ENCODE data around the gene NXNL1. TPM values are rescaled to one million over a fixed set of nuclear protein-coding genes. Genes with fewer than 3 reads are reported as not detected.

Gene NXNL1, protein sequence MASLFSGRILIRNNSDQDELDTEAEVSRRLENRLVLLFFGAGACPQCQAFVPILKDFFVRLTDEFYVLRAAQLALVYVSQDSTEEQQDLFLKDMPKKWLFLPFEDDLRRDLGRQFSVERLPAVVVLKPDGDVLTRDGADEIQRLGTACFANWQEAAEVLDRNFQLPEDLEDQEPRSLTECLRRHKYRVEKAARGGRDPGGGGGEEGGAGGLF
- not detected in 2 replicates for total RNA-seq

DNA sequence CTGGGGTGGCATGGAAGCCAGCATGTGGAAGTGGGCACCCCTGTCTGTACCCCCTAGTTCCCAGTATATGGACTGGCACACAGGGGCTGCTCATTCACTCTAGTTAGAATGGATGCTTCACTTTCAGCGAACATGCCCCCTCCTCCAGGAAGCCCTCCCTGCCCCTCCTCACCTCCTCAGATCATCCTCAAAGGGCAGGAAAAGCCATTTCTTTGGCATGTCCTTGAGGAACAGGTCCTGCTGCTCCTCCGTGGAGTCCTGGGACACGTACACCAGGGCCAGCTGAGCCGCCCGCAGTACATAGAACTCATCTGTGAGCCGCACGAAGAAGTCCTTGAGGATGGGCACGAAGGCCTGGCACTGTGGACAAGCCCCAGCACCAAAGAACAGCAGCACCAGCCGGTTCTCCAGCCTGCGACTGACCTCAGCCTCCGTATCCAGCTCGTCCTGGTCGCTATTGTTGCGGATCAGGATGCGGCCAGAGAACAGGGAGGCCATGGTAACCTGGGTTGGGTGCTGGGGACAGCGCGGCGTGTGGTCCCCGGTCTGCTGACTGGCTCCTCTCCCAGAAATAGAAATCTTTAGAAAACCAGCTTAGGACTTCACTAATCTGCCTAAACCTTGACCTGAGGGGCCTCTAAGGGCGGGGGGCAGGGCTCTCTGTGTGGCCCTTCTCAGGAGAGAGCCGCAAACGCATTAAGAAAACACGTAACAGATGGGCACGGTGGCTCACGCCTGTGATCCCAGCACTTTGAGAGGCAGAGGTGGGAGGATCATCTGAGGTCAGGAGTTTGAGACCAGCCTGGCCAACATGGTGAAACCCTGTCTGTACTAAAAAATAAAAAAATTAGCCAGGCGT, at the start of gene NXNL1:
Gene NXNL1 (minus strand): TSS at position 555 of the 859 bp plus-strand sequence. CDS start 57 bp downstream, at position 498.

DNA sequence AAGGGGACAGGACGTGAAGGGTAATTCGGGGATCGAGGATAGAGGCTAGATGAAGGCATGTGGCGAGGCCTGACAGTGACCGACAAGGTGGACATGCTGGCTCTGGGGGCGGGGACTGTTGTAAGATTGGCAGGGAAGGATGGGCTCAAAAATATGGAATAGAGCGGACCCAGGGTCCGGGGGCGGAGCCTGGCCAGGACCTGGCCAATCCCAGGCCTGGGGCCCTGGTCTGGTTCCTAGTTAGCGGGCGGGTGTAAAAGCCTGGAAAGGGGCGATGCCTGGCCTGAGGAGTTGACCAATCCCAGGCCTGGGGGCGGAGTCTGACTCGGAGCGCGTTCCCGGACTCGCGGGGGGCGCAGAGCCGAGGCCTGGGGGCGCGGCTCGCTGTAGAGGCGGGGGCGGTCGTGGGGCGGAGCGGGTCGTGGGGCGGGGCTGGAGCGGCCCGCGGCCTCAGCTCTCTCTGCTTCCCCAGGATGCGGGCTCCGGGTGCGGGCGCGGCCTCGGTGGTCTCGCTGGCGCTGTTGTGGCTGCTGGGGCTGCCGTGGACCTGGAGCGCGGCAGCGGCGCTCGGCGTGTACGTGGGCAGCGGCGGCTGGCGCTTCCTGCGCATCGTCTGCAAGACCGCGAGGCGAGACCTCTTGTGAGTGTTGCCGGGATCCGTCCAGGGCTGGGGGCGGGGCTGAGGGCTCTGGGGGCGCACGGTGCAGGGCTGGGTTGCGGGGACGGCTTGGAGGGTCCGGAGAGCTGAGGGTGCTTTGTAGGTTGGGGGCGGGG, 9.5 kb upstream of the NXNL1 start, which contains the start of gene SLC27A1:
Gene SLC27A1 (plus strand): TSS at position 457 of the 774 bp plus-strand sequence. CDS start 17 bp downstream, at position 474.

DNA sequence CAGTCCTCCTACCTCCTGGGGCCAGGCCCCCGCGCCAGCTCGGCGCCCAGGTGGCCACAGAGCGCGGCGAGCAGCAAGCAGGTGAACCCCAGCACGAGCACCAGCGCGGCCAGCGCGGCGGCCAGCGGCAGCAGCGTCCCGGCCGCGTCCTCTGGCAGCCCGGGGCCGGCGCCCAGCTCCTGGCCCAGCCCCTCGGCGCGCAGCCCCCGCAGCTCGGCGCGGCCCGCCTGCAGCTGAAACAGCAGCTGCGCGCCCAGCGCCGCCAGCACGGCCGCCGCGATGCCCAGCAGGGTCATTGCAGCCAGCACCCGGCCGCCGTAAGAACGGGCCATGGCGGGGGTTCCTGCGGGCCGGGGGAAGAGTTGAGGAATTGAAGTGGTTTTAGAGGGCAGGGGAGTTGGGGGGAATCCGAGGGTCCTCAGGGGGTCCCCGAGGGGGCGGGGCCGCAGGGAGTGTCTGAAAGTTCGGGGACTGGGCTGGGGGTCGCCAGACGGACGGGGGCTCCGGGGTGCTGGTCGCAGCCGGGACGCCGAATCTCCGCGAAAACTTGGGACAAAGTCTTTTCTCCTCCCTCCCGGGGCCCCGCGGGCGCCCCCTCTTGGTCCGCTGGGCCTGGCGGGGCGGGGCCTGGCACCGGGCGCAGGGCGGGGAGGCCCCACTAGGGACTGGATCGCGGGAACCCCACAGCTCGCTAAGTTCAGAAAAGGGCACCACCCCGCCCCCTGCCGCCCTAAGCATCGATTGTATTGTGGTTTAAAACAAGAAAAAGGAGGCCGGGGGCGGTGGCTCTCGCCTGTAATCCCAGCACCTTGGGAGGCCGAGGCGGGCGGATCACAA, 12.4 kb downstream of the NXNL1 start, which contains the start of gene TMEM221:
Gene TMEM221 (minus strand): TSS at position 538 of the 837 bp plus-strand sequence. CDS start 206 bp downstream, at position 332.

DNA sequence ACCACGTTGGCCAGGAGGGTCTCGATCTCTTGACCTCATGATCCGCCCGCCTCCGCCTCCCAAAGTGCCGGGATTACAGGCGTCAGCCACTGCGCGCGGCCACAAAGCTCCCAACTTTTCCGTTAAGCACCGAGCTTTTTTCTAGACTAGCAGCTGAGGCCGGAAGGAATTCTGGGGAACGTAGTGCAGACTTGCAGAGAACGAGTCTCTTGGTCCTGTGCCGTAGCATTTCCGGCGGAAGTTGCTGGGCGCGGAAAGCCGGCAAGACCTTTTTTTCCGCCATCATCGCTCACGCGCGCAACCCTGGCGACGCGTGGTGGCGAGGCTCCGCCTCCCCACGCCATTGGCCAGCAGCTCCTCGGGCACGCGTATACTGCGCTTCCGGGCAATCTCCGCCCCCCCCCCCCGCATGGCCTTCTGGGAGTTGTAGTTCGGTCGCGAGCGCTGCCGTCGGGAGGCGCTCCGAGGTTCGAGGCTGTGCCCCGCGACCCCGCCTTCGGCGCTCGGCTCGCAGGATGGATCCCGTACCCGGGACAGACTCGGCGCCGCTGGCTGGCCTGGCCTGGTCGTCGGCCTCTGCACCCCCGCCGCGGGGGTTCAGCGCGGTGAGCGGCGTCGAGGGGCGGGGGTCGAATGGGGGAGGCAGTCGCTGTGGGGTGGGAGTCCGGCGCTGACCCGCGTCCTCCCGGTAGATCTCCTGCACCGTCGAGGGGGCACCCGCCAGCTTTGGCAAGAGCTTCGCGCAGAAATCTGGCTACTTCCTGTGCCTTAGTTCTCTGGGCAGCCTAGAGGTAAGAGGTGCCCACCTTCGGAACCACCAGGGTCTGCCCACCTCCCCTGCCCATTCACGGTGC, 40.9 kb downstream of the NXNL1 start, which contains the start of gene MVB12A:
Gene MVB12A (plus strand): TSS at position 427 of the 854 bp plus-strand sequence. CDS start 89 bp downstream, at position 516.

Other genes starting within 250 kb of the NXNL1 start
- 19.9 and 31.4 TPM in 2 replicates for gene USE1, start 245.6 kb downstream of the NXNL1 start, total RNA-seq
- gene OCEL1, start 234.7 kb downstream of the NXNL1 start, total RNA-seq, result 6.2 and 6.7 TPM in 2 replicates
- 39.9 and 62.5 TPM in 2 replicates for gene NR2F6, start 215.0 kb downstream of the NXNL1 start, total RNA-seq
- 0.36 and 0.81 TPM in 2 replicates for gene USHBP1, start 196.2 kb downstream of the NXNL1 start, total RNA-seq
- gene BABAM1, start 193.5 kb downstream of the NXNL1 start, total RNA-seq, result 64.3 and 84.5 TPM in 2 replicates
- gene ANKLE1, start 179.0 kb downstream of the NXNL1 start, total RNA-seq, result 0.49 TPM in 1 of 2 replicates, not detected in the other
- gene ABHD8, start 157.5 kb downstream of the NXNL1 start, total RNA-seq, result 7.3 and 7.8 TPM in 2 replicates
- 45.9 and 70.3 TPM in 2 replicates for gene MRPL34, start 155.1 kb downstream of the NXNL1 start, total RNA-seq
- gene DDA1, start 151.4 kb downstream of the NXNL1 start, total RNA-seq, result 25.3 and 47.7 TPM in 2 replicates
- gene ANO8, start 126.1 kb downstream of the NXNL1 start, total RNA-seq, result 0.97 and 2.5 TPM in 2 replicates
- gene GTPBP3, start 123.4 kb downstream of the NXNL1 start, total RNA-seq, result 12.5 and 16.7 TPM in 2 replicates
- gene PLVAP, start 83.6 kb downstream of the NXNL1 start, total RNA-seq, result 1.1 and 3.6 TPM in 2 replicates
- not detected in 2 replicates for gene CCDC194, start 66.7 kb downstream of the NXNL1 start, total RNA-seq
- 1.6 TPM in 1 of 2 replicates, not detected in the other for gene BST2, start 55.3 kb downstream of the NXNL1 start, total RNA-seq
- 92.5 and 110 TPM in 2 replicates for gene MVB12A, start 40.9 kb downstream of the NXNL1 start, total RNA-seq
- gene TMEM221, start 12.3 kb downstream of the NXNL1 start, total RNA-seq, result not detected in 2 replicates
- gene SLC27A1, start 9.6 kb upstream of the NXNL1 start, total RNA-seq, result 17.0 and 35.4 TPM in 2 replicates
- 77.9 and 99.3 TPM in 2 replicates for gene PGLS, start 50.7 kb upstream of the NXNL1 start, total RNA-seq
- 90.6 and 114 TPM in 2 replicates for gene COLGALT1, start 94.7 kb upstream of the NXNL1 start, total RNA-seq
- gene UNC13A, start 227.4 kb upstream of the NXNL1 start, total RNA-seq, result 0.16 and 0.18 TPM in 2 replicates